H9 (cell line): Measurements from ENCODE around the gene TTLL12. TPM values are rescaled to one million over a fixed set of nuclear protein-coding genes. Genes with fewer than 3 reads are reported as not detected.

Experiments used
- DNase-seq: peaks from one replicate; pipeline ENCODE4 v3.0.0-alpha.2; 2017
- H2AFZ ChIP-seq: one replicate; pipeline ENCODE4 v1.6.1; 2013; ENCODE audit warnings: mild to moderate bottlenecking, low read length, control low read depth, moderate library complexity
- H2AK5ac ChIP-seq: 2 replicates; pipeline ENCODE4 v1.6.1; 2013; ENCODE audit warnings: low read length, control low read depth, mixed read lengths; ENCODE audit not compliant: insufficient read length
- H2BK120ac ChIP-seq: one replicate; pipeline ENCODE4 v1.6.1; 2013; ENCODE audit warnings: low read depth, mild to moderate bottlenecking, low read length, control low read depth, inconsistent platforms; ENCODE audit not compliant: poor library complexity, severe bottlenecking
- H2BK12ac ChIP-seq: 2 replicates; pipeline ENCODE4 v1.6.1; 2013; ENCODE audit warnings: low read length, control low read depth, mixed read lengths, low read depth; ENCODE audit not compliant: insufficient read length
- H2BK15ac ChIP-seq: 2 replicates; pipeline ENCODE4 v1.6.1; 2013; ENCODE audit warnings: low read depth, low read length, control low read depth
- H2BK20ac ChIP-seq: one replicate; pipeline ENCODE4 v1.6.1; 2013; ENCODE audit warnings: low read depth, mild to moderate bottlenecking, low read length, control low read depth, inconsistent platforms; ENCODE audit not compliant: poor library complexity, severe bottlenecking
- H2BK5ac ChIP-seq: 2 replicates; pipeline ENCODE4 v1.6.1; 2013; ENCODE audit warnings: low read length, control low read depth, mixed read lengths; ENCODE audit not compliant: insufficient read length
- H3K14ac ChIP-seq: 2 replicates; pipeline ENCODE4 v1.6.1; 2013; ENCODE audit warnings: low read length, control low read depth; ENCODE audit not compliant: insufficient read depth
- H3K18ac ChIP-seq: 2 replicates; pipeline ENCODE4 v1.6.1; 2013; ENCODE audit warnings: low read depth, mild to moderate bottlenecking, mixed read lengths, low read length, control low read depth; ENCODE audit not compliant: insufficient read length
- H3K23ac ChIP-seq: 2 replicates; pipeline ENCODE4 v1.6.1; 2013; ENCODE audit warnings: low read length, control low read depth, mixed read lengths, low read depth; ENCODE audit not compliant: insufficient read length
- H3K23me2 ChIP-seq: 2 replicates; pipeline ENCODE4 v1.6.1; 2013; ENCODE audit warnings: low read depth, mild to moderate bottlenecking, mixed read lengths, low read length, control low read depth; ENCODE audit not compliant: insufficient read length, poor library complexity, severe bottlenecking
- H3K27ac ChIP-seq: 2 replicates; pipeline ENCODE4 v1.5.1; 2013; ENCODE audit warnings: low read length, control low read depth, mixed read lengths, low read depth; ENCODE audit not compliant: insufficient read length
- H3K27me3 ChIP-seq: 2 replicates; pipeline ENCODE4 v1.6.1; 2013; ENCODE audit warnings: low read length, control low read depth, inconsistent platforms; ENCODE audit not compliant: insufficient read depth
- H3K4ac ChIP-seq: 2 replicates; pipeline ENCODE4 v1.6.1; 2013; ENCODE audit warnings: low read depth, mild to moderate bottlenecking, control low read depth, inconsistent platforms, low read length, moderate library complexity
- H3K4me1 ChIP-seq: 2 replicates; pipeline ENCODE4 v1.6.1; 2013; ENCODE audit warnings: low read length, control low read depth, inconsistent platforms; ENCODE audit not compliant: insufficient read depth
- H3K4me2 ChIP-seq: 2 replicates; pipeline ENCODE4 v1.6.1; 2013; ENCODE audit warnings: low read length, control low read depth, mixed read lengths; ENCODE audit not compliant: insufficient read length, insufficient read depth
- H3K56ac ChIP-seq: 2 replicates; pipeline ENCODE4 v1.6.1; 2013; ENCODE audit warnings: low read depth, mild to moderate bottlenecking, mixed read lengths, low read length, control low read depth; ENCODE audit not compliant: insufficient read length
- H3K79me1 ChIP-seq: 2 replicates; pipeline ENCODE4 v1.6.1; 2013; ENCODE audit warnings: low read depth, mild to moderate bottlenecking, moderate library complexity, low read length, control low read depth, inconsistent platforms; ENCODE audit not compliant: insufficient read depth, poor library complexity, severe bottlenecking
- H3K79me2 ChIP-seq: 2 replicates; pipeline ENCODE4 v1.6.1; 2013; ENCODE audit warnings: low read length, control low read depth, inconsistent platforms; ENCODE audit not compliant: insufficient read depth
- H3K9ac ChIP-seq: 2 replicates; pipeline ENCODE4 v1.6.1; 2013; ENCODE audit warnings: low read length, control low read depth, mixed read lengths; ENCODE audit not compliant: insufficient read length; ENCODE audit errors: extremely low read depth
- H3K9me3 ChIP-seq: one replicate; pipeline ENCODE4 v1.6.1; 2013; ENCODE audit warnings: low read depth, low read length, inconsistent platforms; ENCODE audit not compliant: control insufficient read depth
- H3T11ph ChIP-seq: one replicate; pipeline ENCODE4 v1.6.1; 2013; ENCODE audit warnings: mild to moderate bottlenecking, low read length, control low read depth, inconsistent platforms
- H4K20me1 ChIP-seq: one replicate; pipeline ENCODE4 v1.6.1; 2013; ENCODE audit not compliant: control insufficient read depth, insufficient read length, insufficient read depth
- H4K5ac ChIP-seq: 2 replicates; pipeline ENCODE4 v1.6.1; 2013; ENCODE audit warnings: low read depth, mild to moderate bottlenecking, mixed read lengths, low read length, control low read depth; ENCODE audit not compliant: insufficient read length
- H4K8ac ChIP-seq: replicated peaks from 2 replicates; pipeline ENCODE4 v1.6.1; 2013; ENCODE audit warnings: low read length, control low read depth, mixed read lengths, low read depth; ENCODE audit not compliant: insufficient read length
- H4K91ac ChIP-seq: 2 replicates; pipeline ENCODE4 v1.6.1; 2013; ENCODE audit warnings: low read depth, mild to moderate bottlenecking, moderate library complexity, mixed read lengths, low read length, control low read depth; ENCODE audit not compliant: insufficient read length
- H3K27ac Mint-ChIP-seq, 3 experiments: 2 replicates in 2 of 3; 3 replicates in 1 of 3; pipeline ENCODE4 v1.8.0; 2020 to 2021; ENCODE audit warnings: mixed read lengths in 3 of 3, mild to moderate bottlenecking in 1 of 3, moderate library complexity in 1 of 3
- H3K27me3 Mint-ChIP-seq: 2 replicates; pipeline ENCODE4 v1.8.0; 2021; ENCODE audit warnings: low read depth, mild to moderate bottlenecking, moderate library complexity, mixed read lengths
- H3K36me3 Mint-ChIP-seq, 3 experiments: 2 replicates in 2 of 3; 3 replicates in 1 of 3; pipeline ENCODE4 v1.8.0; 2020 to 2021; ENCODE audit warnings: low read depth in 3 of 3, mixed read lengths in 3 of 3; ENCODE audit not compliant: insufficient read depth in 1 of 3
- H3K4me1 Mint-ChIP-seq, 2 experiments: 2 replicates each; pipeline ENCODE4 v1.8.0; 2020; ENCODE audit warnings: mixed read lengths in 2 of 2
- H3K4me3 Mint-ChIP-seq, 2 experiments: 2 replicates in 1 of 2; 3 replicates in 1 of 2; pipeline ENCODE4 v1.8.0; 2020 to 2021; ENCODE audit warnings: mild to moderate bottlenecking in 2 of 2, mixed read lengths in 2 of 2, moderate library complexity in 1 of 2
- H3K9me3 Mint-ChIP-seq, 2 experiments: 2 replicates in 1 of 2; 3 replicates in 1 of 2; pipeline ENCODE4 v1.8.0; 2020; ENCODE audit warnings: mild to moderate bottlenecking in 2 of 2, mixed read lengths in 2 of 2, moderate library complexity in 1 of 2
- WGBS: extraction: QIAGEN DNeasy Blood & Tissue Kit; methylation state at CpG from one replicate; pipeline ENCODE4 v1.1.7; 2013; ENCODE audit warnings: missing lambda C conversion rate, low lambda C conversion rate, mixed read lengths; ENCODE audit not compliant: insufficient read length; ENCODE audit errors: extremely low coverage; 5-methylcytosine and 5-hydroxymethylcytosine counted together
- total RNA-seq: library from RNA; stranded (reverse); gene quantifications from 2 replicates; pipeline ENCODE4 v1.2.1, GENCODE V29; 2021
- TF ChIP-seq, protein P1 (sequence below): fragments of 200-600 bp; sonication (generic); conservative IDR thresholded peaks from 3 replicates; pipeline ENCODE4 v1.8.0; 2021; ENCODE audit warnings: antibody characterized with exemption, mild to moderate bottlenecking

The TTLL12 gene
- total RNA-seq, 1 experiment from 2014 or later: 89.6 TPM

DNA sequence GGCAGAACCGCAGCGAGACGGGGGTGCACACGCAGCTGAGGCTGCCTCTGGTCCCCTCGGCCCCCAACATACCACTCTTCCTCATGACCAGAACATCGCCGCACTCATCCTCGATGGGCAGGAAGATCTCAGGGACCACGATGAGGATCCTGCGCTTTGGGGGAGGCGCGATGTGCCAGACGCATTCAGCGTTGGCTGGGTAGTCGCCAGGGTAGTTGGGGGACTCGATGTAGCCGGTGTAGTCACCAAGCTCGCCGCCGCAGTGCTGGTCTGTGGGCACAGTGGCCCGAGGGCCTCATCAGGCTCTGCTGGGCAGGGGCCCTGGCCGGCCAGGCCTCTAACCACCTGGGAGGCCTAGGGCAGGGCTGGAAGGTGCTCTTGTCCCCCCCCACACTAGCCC lies 23.0 kb upstream of the TTLL12 start:
- Mint-ChIP-seq H3K36me3 (no peaks in the 10 kb centered on the region), H3K4me3 (no peak overlapping the region), H3K27ac (peak overlapping the region in 1 of 3 experiments; percentile 67; a peak in 1 of 7 replicates), H3K4me1 (peaks cover 11 to 18% of the 10 kb centered on the region in 2 experiments; a peak in 3 of 4 replicates), H3K9me3 (no peaks in the 10 kb centered on the region), H3K27me3 (peaks cover 2% of the 10 kb centered on the region; the same call in 1 of the 2 replicates)
- Histone ChIP-seq H4K8ac (no peak overlapping the region), H3K23ac (no peak overlapping the region), H3T11ph (no peak overlapping the region), H3K23me2 (no peaks in the 10 kb centered on the region), H3K79me1 (no peaks in the 10 kb centered on the region), H2AFZ (no peak overlapping the region), H3K56ac (no peak overlapping the region), H3K9me3 (no peaks in the 10 kb centered on the region), H3K9ac (no peak overlapping the region), H3K4ac (no peak overlapping the region), H2BK12ac (no peak overlapping the region), H2AK5ac (no peak overlapping the region), H2BK20ac (no peak overlapping the region), H4K5ac (no peak overlapping the region), H2BK120ac (no peak overlapping the region), H3K27ac (no peak overlapping the region), H3K4me2 (no peak overlapping the region), H3K79me2 (no peaks in the 10 kb centered on the region), H4K20me1 (no peaks in the 10 kb centered on the region), H3K4me1 (no peaks in the 10 kb centered on the region; the same call in 1 of the 2 replicates), H2BK5ac (no peak overlapping the region), H4K91ac (no peak overlapping the region), H3K14ac (no peak overlapping the region; the same call in 1 of the 2 replicates), H3K18ac (no peak overlapping the region), H2BK15ac (no peak overlapping the region), H3K27me3 (no peaks in the 10 kb centered on the region)
- WGBS: no CpG with 5 or more reads among the region's 22 CpGs
- TF ChIP-seq, protein P1, sequence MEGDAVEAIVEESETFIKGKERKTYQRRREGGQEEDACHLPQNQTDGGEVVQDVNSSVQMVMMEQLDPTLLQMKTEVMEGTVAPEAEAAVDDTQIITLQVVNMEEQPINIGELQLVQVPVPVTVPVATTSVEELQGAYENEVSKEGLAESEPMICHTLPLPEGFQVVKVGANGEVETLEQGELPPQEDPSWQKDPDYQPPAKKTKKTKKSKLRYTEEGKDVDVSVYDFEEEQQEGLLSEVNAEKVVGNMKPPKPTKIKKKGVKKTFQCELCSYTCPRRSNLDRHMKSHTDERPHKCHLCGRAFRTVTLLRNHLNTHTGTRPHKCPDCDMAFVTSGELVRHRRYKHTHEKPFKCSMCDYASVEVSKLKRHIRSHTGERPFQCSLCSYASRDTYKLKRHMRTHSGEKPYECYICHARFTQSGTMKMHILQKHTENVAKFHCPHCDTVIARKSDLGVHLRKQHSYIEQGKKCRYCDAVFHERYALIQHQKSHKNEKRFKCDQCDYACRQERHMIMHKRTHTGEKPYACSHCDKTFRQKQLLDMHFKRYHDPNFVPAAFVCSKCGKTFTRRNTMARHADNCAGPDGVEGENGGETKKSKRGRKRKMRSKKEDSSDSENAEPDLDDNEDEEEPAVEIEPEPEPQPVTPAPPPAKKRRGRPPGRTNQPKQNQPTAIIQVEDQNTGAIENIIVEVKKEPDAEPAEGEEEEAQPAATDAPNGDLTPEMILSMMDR: no peak
- no peak for DNase-seq
